SK-N-SH (cell line): ENCODE data around the gene ENOX1. TPM values are rescaled to one million over a fixed set of nuclear protein-coding genes. Genes with fewer than 3 reads are reported as not detected.

Source experiments
- CTCF ChIA-PET: fragments of 300-600, 350-600 bp; formaldehyde crosslinking; extraction: SDS; loops from one replicate; lab custom pipeline; 2021; lab: Yijun Ruan, JAX
- POLR2A ChIA-PET: fragments of 350-600 bp; sonication (Branson Sonifier 250); formaldehyde crosslinking; extraction: SDS; loops from one replicate; lab custom pipeline; 2020; ENCODE audit warnings: antibody characterized with exemption, inconsistent platforms; lab: Yijun Ruan, JAX
- DNase-seq: peaks from one replicate; pipeline ENCODE4 v3.0.0; 2012
- H2AFZ ChIP-seq: fragments of 200-600 bp; sonication (generic); 2 replicates; pipeline ENCODE4 v1.8.1; 2016; ENCODE audit warnings: antibody characterized with exemption, mild to moderate bottlenecking, low read depth
- H3F3A ChIP-seq: fragments of 200-600 bp; sonication (generic); replicated peaks from 2 replicates; pipeline ENCODE3; 2016; ENCODE audit warnings: antibody characterized with exemption, mild to moderate bottlenecking; ENCODE audit not compliant: insufficient read depth
- H3K27ac ChIP-seq, 2 experiments: fragments of 200-500 bp in 1 of 2; fragments of 200-600 bp in 1 of 2; sonication (Bioruptor generic) in 1 of 2; sonication (generic), shearing (Covaris generic) in 1 of 2; 2 replicates each; pipeline versions ENCODE4 v1.5.1 to v1.6.1; 2014 to 2016; ENCODE audit warnings: low read depth in 2 of 2, inconsistent platforms in 1 of 2, low read length in 1 of 2, mild to moderate bottlenecking in 1 of 2, mixed read lengths in 1 of 2
- H3K27me3 ChIP-seq: fragments of 200-600 bp; sonication (generic), shearing (Covaris generic); 2 replicates; pipeline ENCODE4 v1.6.1; 2016; ENCODE audit warnings: mixed run types; ENCODE audit not compliant: insufficient read depth
- H3K36me3 ChIP-seq, 2 experiments: fragments of 200-500 bp in 1 of 2; fragments of 200-600 bp in 1 of 2; sonication (Bioruptor generic) in 1 of 2; sonication (generic) in 1 of 2; replicated peaks in 1 of 2; 2 replicates each; pipeline versions ENCODE3 to v1.5.1; 2014 to 2016; ENCODE audit warnings: low read length in 1 of 2, mild to moderate bottlenecking in 1 of 2; ENCODE audit not compliant: insufficient read depth in 2 of 2, control insufficient read depth in 1 of 2
- H3K4me1 ChIP-seq, 2 experiments: fragments of 200-500 bp in 1 of 2; fragments of 200-600 bp in 1 of 2; sonication (Bioruptor generic) in 1 of 2; sonication (generic), shearing (Covaris generic) in 1 of 2; 2 replicates each; pipeline versions ENCODE4 v1.5.1 to v1.6.1; 2014 to 2016; ENCODE audit warnings: low read depth in 1 of 2, low read length in 1 of 2, mixed run types in 1 of 2; ENCODE audit not compliant: insufficient read depth in 2 of 2, control insufficient read depth in 1 of 2
- H3K4me2 ChIP-seq: fragments of 200-600 bp; sonication (generic), shearing (Covaris generic); 2 replicates; pipeline ENCODE4 v1.6.1; 2017; ENCODE audit warnings: mixed run types
- H3K4me3 ChIP-seq, 2 experiments: fragments of 200-500 bp in 1 of 2; fragments of 200-600 bp in 1 of 2; sonication (Bioruptor generic) in 1 of 2; sonication (generic), shearing (Covaris generic) in 1 of 2; 2 replicates each; pipeline versions ENCODE4 v1.5.1 to v1.8.1; 2014 to 2016; ENCODE audit warnings: low read depth in 2 of 2, inconsistent platforms in 1 of 2, low read length in 1 of 2, mild to moderate bottlenecking in 1 of 2, mixed read lengths in 1 of 2, moderate library complexity in 1 of 2
- H3K79me2 ChIP-seq: fragments of 200-600 bp; sonication (generic); 2 replicates; pipeline ENCODE4 v1.8.1; 2017; ENCODE audit warnings: mild to moderate bottlenecking; ENCODE audit not compliant: insufficient read depth
- H3K9ac ChIP-seq: fragments of 200-600 bp; sonication (generic); 2 replicates; pipeline ENCODE4 v1.6.1; 2017; ENCODE audit warnings: mixed run types
- H3K9me2 ChIP-seq: fragments of 200-600 bp; sonication (generic); 2 replicates; pipeline ENCODE4 v1.6.1; 2017; ENCODE audit warnings: mixed run types
- H3K9me3 ChIP-seq: fragments of 200-600 bp; sonication (generic); 2 replicates; pipeline ENCODE4 v1.6.1; 2017; ENCODE audit warnings: mixed run types, mild to moderate bottlenecking, moderate library complexity
- H4K20me1 ChIP-seq: fragments of 200-600 bp; sonication (generic); 2 replicates; pipeline ENCODE4 v1.6.1; 2017; ENCODE audit warnings: mild to moderate bottlenecking, mixed run types; ENCODE audit not compliant: insufficient read depth
- EZH2phosphoT487 ChIP-seq: fragments of 200-600 bp; sonication (generic); IDR thresholded peaks from 2 replicates; pipeline ENCODE4 v1.6.1; 2017; ENCODE audit warnings: low read depth, mixed run types, mild to moderate bottlenecking, antibody characterized with exemption, moderate library complexity, borderline replicate concordance
- FOSL2 ChIP-seq: IDR thresholded peaks from 2 replicates; pipeline ENCODE4 v1.4.0; 2012; ENCODE audit warnings: low read depth, mild to moderate bottlenecking, moderate library complexity, borderline replicate concordance
- GATA2 ChIP-seq: sonication (generic); formaldehyde crosslinking; IDR thresholded peaks from 2 replicates; pipeline ENCODE4 v1.5.0; 2020; ENCODE audit warnings: mild to moderate bottlenecking, missing genetic modification reagents
- MXI1 ChIP-seq: IDR thresholded peaks from 2 replicates; pipeline ENCODE4 v1.6.1; 2012; ENCODE audit warnings: mild to moderate bottlenecking, low read depth, low read length, improper control_type of control experiment
- NFIC ChIP-seq: IDR thresholded peaks from 2 replicates; pipeline ENCODE4 v1.4.0; 2012; ENCODE audit warnings: borderline replicate concordance
- NRF1 ChIP-seq: IDR thresholded peaks from 2 replicates; pipeline ENCODE4 v1.6.1; 2012; ENCODE audit warnings: low read depth, mild to moderate bottlenecking, low read length
- POLR2AphosphoS5 ChIP-seq: IDR thresholded peaks from 2 replicates; pipeline ENCODE4 v1.6.1; 2012; ENCODE audit warnings: low read depth, low read length
- RCOR1 ChIP-seq: fragments of 150-350 bp; IDR thresholded peaks from 2 replicates; pipeline ENCODE4 v1.6.1; 2017; ENCODE audit warnings: antibody characterized with exemption, low read length
- RFX5 ChIP-seq: IDR thresholded peaks from 2 replicates; pipeline ENCODE4 v1.6.1; 2012; ENCODE audit warnings: mild to moderate bottlenecking, improper control_type of control experiment, low read length
- RXRA ChIP-seq: IDR thresholded peaks from 2 replicates; pipeline ENCODE4 v1.4.0; 2012; ENCODE audit warnings: low read depth, mild to moderate bottlenecking, borderline replicate concordance
- SIN3A ChIP-seq: IDR thresholded peaks from 2 replicates; pipeline ENCODE4 v1.6.1; 2012; ENCODE audit warnings: low read depth, mild to moderate bottlenecking, low read length, moderate library complexity, borderline replicate concordance
- TAF1 ChIP-seq: IDR thresholded peaks from 2 replicates; pipeline ENCODE4 v1.6.1; 2012; ENCODE audit warnings: low read depth, mild to moderate bottlenecking, low read length, moderate library complexity, borderline replicate concordance
- TCF12 ChIP-seq: IDR thresholded peaks from 2 replicates; pipeline ENCODE4 v1.4.0; 2012
- YY1 ChIP-seq: IDR thresholded peaks from 2 replicates; pipeline ENCODE4 v1.4.0; 2012; ENCODE audit warnings: low read depth, mild to moderate bottlenecking
- whole genome bisulfite sequencing: methylation state at CpG from one replicate; pipeline ENCODE4 v1.1.6; 2017; ENCODE audit warnings: low lambda C conversion rate; 5-methylcytosine and 5-hydroxymethylcytosine counted together
- polyA plus RNA-seq, 3 experiments: library from polyadenylated mRNA; depleted of rRNA; stranded (reverse); fragments of >200 nt; gene quantifications; 2 replicates each; pipeline ENCODE4 v1.2.3, GENCODE V29; 2012
- TF ChIP-seq, protein P1 (sequence below): fragments of 150-350 bp; IDR thresholded peaks from 2 replicates; pipeline ENCODE4 v1.6.1; 2017; ENCODE audit warnings: antibody characterized with exemption, low read length, low read depth, borderline replicate concordance
- TF ChIP-seq, protein P2 (sequence below): fragments of 200-600 bp; sonication (generic); IDR thresholded peaks from 2 replicates; pipeline ENCODE4 v1.6.1; 2017; ENCODE audit warnings: antibody characterized with exemption, mild to moderate bottlenecking, moderate library complexity
- TF ChIP-seq, protein P3 (sequence below): IDR thresholded peaks from 2 replicates; pipeline ENCODE4; 2012
- TF ChIP-seq, protein P4 (sequence below): IDR thresholded peaks from 2 replicates; pipeline ENCODE4 v1.4.0; 2012; ENCODE audit warnings: low read depth, borderline replicate concordance

The ENOX1 gene
- polyA plus RNA-seq, 1 of the 3 experiments (the other 2 are of a cell fraction), result 5.8 TPM

DNA sequence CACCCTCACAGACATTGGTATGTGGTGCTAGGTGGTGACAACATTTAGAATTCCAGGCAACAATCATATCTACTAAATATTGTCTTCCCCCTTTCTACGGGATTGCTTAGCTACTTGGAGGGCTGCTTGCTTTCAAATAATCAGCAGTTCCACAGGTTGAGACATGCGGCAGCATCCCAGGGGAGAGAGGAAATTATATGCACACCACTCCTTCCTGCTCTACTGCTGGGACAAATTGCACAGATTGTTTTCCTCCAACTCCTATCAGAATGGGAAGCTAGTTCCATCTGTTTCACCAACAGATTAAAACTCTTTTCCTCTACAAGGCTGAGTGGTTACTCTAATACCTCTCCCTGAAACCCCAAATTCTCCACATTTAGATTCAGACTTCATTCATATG lies 488.0 kb downstream of the ENOX1 start:
- Histone ChIP-seq H3K9ac (no peak overlapping the region), H3K79me2 (no peaks in the 10 kb centered on the region), H3K9me2 (no peaks in the 10 kb centered on the region), H2AFZ (no peak overlapping the region), H3F3A (peaks cover 8% of the 10 kb centered on the region), H3K27me3 (no peaks in the 10 kb centered on the region), H3K27ac (no peak overlapping the region), H3K4me3 (no peak overlapping the region), H3K4me1 (peaks cover 12 to 35% of the 10 kb centered on the region in 2 experiments), H3K9me3 (no peaks in the 10 kb centered on the region), H3K4me2 (no peak overlapping the region), H3K36me3 (no peaks in the 10 kb centered on the region), H4K20me1 (no peaks in the 10 kb centered on the region)
- DNase-seq, result no peak
- WGBS, result 93% methylated on average over 2 of the region's 2 CpGs
- no peak for TF ChIP-seq RCOR1
- no peak for TF ChIP-seq GATA2
- TF ChIP-seq RXRA, result no peak
- no peak for TF ChIP-seq SIN3A
- TF ChIP-seq POLR2AphosphoS5, result no peak
- TF ChIP-seq FOSL2, result no peak
- TF ChIP-seq, protein P1, sequence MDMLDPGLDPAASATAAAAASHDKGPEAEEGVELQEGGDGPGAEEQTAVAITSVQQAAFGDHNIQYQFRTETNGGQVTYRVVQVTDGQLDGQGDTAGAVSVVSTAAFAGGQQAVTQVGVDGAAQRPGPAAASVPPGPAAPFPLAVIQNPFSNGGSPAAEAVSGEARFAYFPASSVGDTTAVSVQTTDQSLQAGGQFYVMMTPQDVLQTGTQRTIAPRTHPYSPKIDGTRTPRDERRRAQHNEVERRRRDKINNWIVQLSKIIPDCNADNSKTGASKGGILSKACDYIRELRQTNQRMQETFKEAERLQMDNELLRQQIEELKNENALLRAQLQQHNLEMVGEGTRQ, result no peak
- TF ChIP-seq YY1, result no peak
- no peak for TF ChIP-seq TAF1
- TF ChIP-seq NFIC, result no peak
- TF ChIP-seq, protein P2, sequence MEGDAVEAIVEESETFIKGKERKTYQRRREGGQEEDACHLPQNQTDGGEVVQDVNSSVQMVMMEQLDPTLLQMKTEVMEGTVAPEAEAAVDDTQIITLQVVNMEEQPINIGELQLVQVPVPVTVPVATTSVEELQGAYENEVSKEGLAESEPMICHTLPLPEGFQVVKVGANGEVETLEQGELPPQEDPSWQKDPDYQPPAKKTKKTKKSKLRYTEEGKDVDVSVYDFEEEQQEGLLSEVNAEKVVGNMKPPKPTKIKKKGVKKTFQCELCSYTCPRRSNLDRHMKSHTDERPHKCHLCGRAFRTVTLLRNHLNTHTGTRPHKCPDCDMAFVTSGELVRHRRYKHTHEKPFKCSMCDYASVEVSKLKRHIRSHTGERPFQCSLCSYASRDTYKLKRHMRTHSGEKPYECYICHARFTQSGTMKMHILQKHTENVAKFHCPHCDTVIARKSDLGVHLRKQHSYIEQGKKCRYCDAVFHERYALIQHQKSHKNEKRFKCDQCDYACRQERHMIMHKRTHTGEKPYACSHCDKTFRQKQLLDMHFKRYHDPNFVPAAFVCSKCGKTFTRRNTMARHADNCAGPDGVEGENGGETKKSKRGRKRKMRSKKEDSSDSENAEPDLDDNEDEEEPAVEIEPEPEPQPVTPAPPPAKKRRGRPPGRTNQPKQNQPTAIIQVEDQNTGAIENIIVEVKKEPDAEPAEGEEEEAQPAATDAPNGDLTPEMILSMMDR, result no peak
- no peak for TF ChIP-seq RFX5
- no peak for TF ChIP-seq EZH2phosphoT487
- no peak for TF ChIP-seq TCF12
- no peak for TF ChIP-seq NRF1
- no peak for TF ChIP-seq MXI1
- TF ChIP-seq, protein P3, sequence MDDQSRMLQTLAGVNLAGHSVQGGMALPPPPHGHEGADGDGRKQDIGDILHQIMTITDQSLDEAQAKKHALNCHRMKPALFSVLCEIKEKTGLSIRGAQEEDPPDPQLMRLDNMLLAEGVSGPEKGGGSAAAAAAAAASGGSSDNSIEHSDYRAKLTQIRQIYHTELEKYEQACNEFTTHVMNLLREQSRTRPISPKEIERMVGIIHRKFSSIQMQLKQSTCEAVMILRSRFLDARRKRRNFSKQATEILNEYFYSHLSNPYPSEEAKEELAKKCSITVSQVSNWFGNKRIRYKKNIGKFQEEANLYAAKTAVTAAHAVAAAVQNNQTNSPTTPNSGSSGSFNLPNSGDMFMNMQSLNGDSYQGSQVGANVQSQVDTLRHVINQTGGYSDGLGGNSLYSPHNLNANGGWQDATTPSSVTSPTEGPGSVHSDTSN, result no peak
- TF ChIP-seq, protein P4, sequence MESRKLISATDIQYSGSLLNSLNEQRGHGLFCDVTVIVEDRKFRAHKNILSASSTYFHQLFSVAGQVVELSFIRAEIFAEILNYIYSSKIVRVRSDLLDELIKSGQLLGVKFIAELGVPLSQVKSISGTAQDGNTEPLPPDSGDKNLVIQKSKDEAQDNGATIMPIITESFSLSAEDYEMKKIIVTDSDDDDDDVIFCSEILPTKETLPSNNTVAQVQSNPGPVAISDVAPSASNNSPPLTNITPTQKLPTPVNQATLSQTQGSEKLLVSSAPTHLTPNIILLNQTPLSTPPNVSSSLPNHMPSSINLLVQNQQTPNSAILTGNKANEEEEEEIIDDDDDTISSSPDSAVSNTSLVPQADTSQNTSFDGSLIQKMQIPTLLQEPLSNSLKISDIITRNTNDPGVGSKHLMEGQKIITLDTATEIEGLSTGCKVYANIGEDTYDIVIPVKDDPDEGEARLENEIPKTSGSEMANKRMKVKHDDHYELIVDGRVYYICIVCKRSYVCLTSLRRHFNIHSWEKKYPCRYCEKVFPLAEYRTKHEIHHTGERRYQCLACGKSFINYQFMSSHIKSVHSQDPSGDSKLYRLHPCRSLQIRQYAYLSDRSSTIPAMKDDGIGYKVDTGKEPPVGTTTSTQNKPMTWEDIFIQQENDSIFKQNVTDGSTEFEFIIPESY, result no peak
- CTCF ChIA-PET, result interaction anchor here (1.0 to 1.1 kb wide), 2 partner anchors 61 to 213 kb away, joined by 3 read pairs; no protein-coding TSS in a partner anchor
- POLR2A ChIA-PET, result no interaction called here
